ENCODE measurements around the gene TMEM179B. TPM values are rescaled to one million over a fixed set of nuclear protein-coding genes. Genes with fewer than 3 reads are reported as not detected.

Gene TMEM179B
- total RNA-seq, 4 donors from 2014 or later = 33.2 to 50.8 (median 44.8) TPM

GRCh38 chr11:62770778-62771143, 16.4 kb upstream of the TMEM179B start:
- no peak for DNase-seq (ENCODE audit: extremely low spot score)
- 0% methylated on average over 18 of the region's 18 CpGs for WGBS
- TF ChIP-seq POLR2A (IDR thresholded peaks at IDR 0.05; ENCODE audit: low read depth) = no peak
- TF ChIP-seq, protein P1, sequence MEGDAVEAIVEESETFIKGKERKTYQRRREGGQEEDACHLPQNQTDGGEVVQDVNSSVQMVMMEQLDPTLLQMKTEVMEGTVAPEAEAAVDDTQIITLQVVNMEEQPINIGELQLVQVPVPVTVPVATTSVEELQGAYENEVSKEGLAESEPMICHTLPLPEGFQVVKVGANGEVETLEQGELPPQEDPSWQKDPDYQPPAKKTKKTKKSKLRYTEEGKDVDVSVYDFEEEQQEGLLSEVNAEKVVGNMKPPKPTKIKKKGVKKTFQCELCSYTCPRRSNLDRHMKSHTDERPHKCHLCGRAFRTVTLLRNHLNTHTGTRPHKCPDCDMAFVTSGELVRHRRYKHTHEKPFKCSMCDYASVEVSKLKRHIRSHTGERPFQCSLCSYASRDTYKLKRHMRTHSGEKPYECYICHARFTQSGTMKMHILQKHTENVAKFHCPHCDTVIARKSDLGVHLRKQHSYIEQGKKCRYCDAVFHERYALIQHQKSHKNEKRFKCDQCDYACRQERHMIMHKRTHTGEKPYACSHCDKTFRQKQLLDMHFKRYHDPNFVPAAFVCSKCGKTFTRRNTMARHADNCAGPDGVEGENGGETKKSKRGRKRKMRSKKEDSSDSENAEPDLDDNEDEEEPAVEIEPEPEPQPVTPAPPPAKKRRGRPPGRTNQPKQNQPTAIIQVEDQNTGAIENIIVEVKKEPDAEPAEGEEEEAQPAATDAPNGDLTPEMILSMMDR (IDR thresholded peaks at IDR 0.05) = no peak
- no peak for TF ChIP-seq EP300 (IDR thresholded peaks at IDR 0.05)
- TF ChIP-seq POLR2AphosphoS5 (IDR thresholded peaks at IDR 0.05) = no peak
- H3K4me3 ChIP-seq = peak overlapping the region; percentile 70 to 79 (median 74)
- H3K27me3 ChIP-seq = no peaks in the 10 kb centered on the region
- peaks cover 18 to 36% (median 28%) of the 10 kb centered on the region in 4 donors for H3K4me1 ChIP-seq
- H3K36me3 ChIP-seq = peaks cover 7 to 33% (median 29%) of the 10 kb centered on the region in 4 donors
- no peaks in the 10 kb centered on the region for H3K9me3 ChIP-seq
- intact Hi-C loops (cut with DNase I) = no loop called here
- H3K27ac ChIP-seq (replicated peaks in 1 of 4) = peak overlapping the region; percentile 92 to 96 (median 96)

DNA sequence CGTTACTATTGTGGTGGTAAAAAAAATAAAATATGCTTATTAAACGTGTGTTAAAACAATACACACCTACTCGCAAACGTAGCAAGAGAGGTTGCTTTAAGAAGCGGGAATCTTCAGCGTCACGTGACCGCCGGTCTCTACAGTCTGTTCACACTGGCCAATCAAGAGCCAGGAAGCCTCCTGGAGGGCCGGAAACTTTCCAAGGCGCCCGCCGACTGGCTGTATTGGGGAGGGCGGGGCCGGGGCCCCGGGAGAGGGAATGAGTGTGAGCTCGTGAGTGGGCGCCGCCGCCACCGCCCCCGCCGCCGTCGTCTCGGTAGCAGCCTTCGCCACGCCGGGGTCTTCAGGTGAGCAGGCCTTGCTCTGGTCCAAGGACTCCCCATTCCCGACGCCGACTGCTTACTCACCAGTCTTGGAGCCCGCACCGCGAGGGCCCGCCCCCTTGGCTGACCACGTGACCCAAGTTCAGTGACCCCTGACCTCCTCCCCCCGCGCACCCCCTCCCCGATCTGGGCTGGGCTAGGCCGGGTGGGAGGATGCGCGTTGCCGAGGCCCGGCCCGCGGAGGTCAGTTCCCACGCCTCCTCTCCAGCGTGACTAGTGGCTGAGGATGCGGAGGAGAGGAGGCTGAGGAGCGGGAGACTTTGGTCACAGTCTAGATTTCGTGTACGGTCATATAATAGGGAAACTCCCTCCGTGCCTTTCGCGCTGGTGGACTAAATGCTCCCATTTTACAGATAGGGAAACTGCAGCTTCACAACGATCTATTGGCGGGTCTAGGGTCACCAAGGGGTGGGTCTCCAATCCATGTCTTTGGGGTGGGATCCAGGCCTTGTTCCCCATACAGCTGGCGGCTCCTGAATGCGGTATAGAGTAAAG, 15.8 kb upstream of the TMEM179B start, which contains the start of gene TAF6L:
TAF6L (plus strand) TSS at position 253 of the 878 bp plus-strand sequence. CDS start 4,388 bp downstream, outside the sequence.
- TF ChIP-seq EP300 (IDR thresholded peaks at IDR 0.05) (no peak), POLR2A (IDR thresholded peaks at IDR 0.05; ENCODE audit: low read depth) (peak; percentile 15), POLR2AphosphoS5 (IDR thresholded peaks at IDR 0.05) (peak; percentile 57 to 80)
- TF ChIP-seq, protein P1 (IDR thresholded peaks at IDR 0.05) = no peak
- Histone ChIP-seq H3K9me3 (no peaks in the 10 kb centered on the region), H3K27me3 (no peaks in the 10 kb centered on the region), H3K27ac (replicated peaks in 1 of 4) (peak within 1 kb of the TSS; percentile 92 to 96 (median 96)), H3K4me1 (peaks cover 18 to 36% (median 28%) of the 10 kb centered on the region in 4 donors), H3K4me3 (peak within 1 kb of the TSS; percentile 70 to 79 (median 74)), H3K36me3 (peaks cover 7 to 33% (median 29%) of the 10 kb centered on the region in 4 donors)
- peak; percentile 99 for DNase-seq (ENCODE audit: extremely low spot score)
- 3% methylated on average over 25 of the region's 60 CpGs for WGBS
- intact Hi-C loops (cut with DNase I) = no loop called here

GRCh38 chr11:62774407-62774806, 12.8 kb upstream of the TMEM179B start:
- peaks cover 14 to 46% (median 41%) of the 10 kb centered on the region in 4 donors for H3K36me3 ChIP-seq
- intact Hi-C loops (cut with DNase I) = no loop called here
- WGBS = 90% methylated on average over 2 of the region's 6 CpGs
- H3K4me1 ChIP-seq = peaks cover 18 to 30% (median 26%) of the 10 kb centered on the region in 4 donors
- no peaks in the 10 kb centered on the region for H3K27me3 ChIP-seq
- no peak for DNase-seq (ENCODE audit: extremely low spot score)
- no peak overlapping the region for H3K27ac ChIP-seq (replicated peaks in 1 of 4)
- no peaks in the 10 kb centered on the region for H3K9me3 ChIP-seq
- TF ChIP-seq POLR2AphosphoS5 (IDR thresholded peaks at IDR 0.05) (no peak), POLR2A (IDR thresholded peaks at IDR 0.05; ENCODE audit: low read depth) (no peak), EP300 (IDR thresholded peaks at IDR 0.05) (no peak)
- TF ChIP-seq, protein P1 (IDR thresholded peaks at IDR 0.05) = no peak
- H3K4me3 ChIP-seq = no peak overlapping the region

GRCh38 chr11:62775646-62776045, 11.6 kb upstream of the TMEM179B start:
- intact Hi-C loops (cut with DNase I) = no loop called here
- Histone ChIP-seq H3K4me1 (peaks cover 9 to 18% (median 14%) of the 10 kb centered on the region in 4 donors), H3K27ac (replicated peaks in 1 of 4) (no peak overlapping the region), H3K36me3 (peaks cover 14 to 56% (median 52%) of the 10 kb centered on the region in 4 donors), H3K27me3 (no peaks in the 10 kb centered on the region), H3K4me3 (no peak overlapping the region), H3K9me3 (no peaks in the 10 kb centered on the region)
- DNase-seq (ENCODE audit: extremely low spot score) = no peak
- no peak for TF ChIP-seq POLR2AphosphoS5 (IDR thresholded peaks at IDR 0.05)
- TF ChIP-seq EP300 (IDR thresholded peaks at IDR 0.05) = no peak
- 92% methylated on average over 17 of the region's 17 CpGs for WGBS

- Histone ChIP-seq H3K4me1 (peaks cover under 1 to 6% (median 2%) of the 10 kb centered on the region in 4 donors), H3K27me3 (no peaks in the 10 kb centered on the region), H3K4me3 (no peak overlapping the region), H3K27ac (replicated peaks in 1 of 4) (no peak overlapping the region), H3K36me3 (peaks cover 14 to 65% (median 62%) of the 10 kb centered on the region in 4 donors), H3K9me3 (no peaks in the 10 kb centered on the region)
- intact Hi-C loops (cut with DNase I) = no loop called here
- 79% methylated on average over 2 of the region's 2 CpGs for WGBS
- TF ChIP-seq, protein P1 (IDR thresholded peaks at IDR 0.05) = no peak
- TF ChIP-seq POLR2AphosphoS5 (IDR thresholded peaks at IDR 0.05) (no peak), EP300 (IDR thresholded peaks at IDR 0.05) (no peak), POLR2A (IDR thresholded peaks at IDR 0.05; ENCODE audit: low read depth) (no peak)
- DNase-seq (ENCODE audit: extremely low spot score) = no peak
Measured at GRCh38 chr11:62777389-62777788, 9.8 kb upstream of the TMEM179B start.
